GM23338 (cell line): ENCODE results near the gene GRID2.

Experiments
- CREB1 ChIP-seq: fragments of 250-450 bp; sonication (Bioruptor Pico); IDR thresholded peaks from 2 replicates; pipeline ENCODE4 v1.5.0; 2020; ENCODE audit warnings: low read depth, mild to moderate bottlenecking, moderate library complexity
- EZH2 ChIP-seq: fragments of 200-600 bp; sonication (generic); IDR thresholded peaks from one replicate; pipeline ENCODE4 v1.8.0; 2017; ENCODE audit warnings: antibody characterized with exemption, mild to moderate bottlenecking, low read depth; ENCODE audit not compliant: unreplicated experiment
- EZH2phosphoT487 ChIP-seq: fragments of 200-600 bp; sonication (generic); IDR thresholded peaks from one replicate; pipeline ENCODE4 v1.8.1; 2018; ENCODE audit warnings: antibody characterized with exemption; ENCODE audit not compliant: unreplicated experiment
- JUNB ChIP-seq: IDR thresholded peaks from one replicate; pipeline ENCODE4 v1.6.1; 2016; ENCODE audit warnings: antibody characterized with exemption; ENCODE audit not compliant: unreplicated experiment
- NANOG ChIP-seq: IDR thresholded peaks from 2 replicates; pipeline ENCODE4 v1.6.1; 2016; ENCODE audit warnings: antibody characterized with exemption, borderline replicate concordance
- POLR2AphosphoS5 ChIP-seq: IDR thresholded peaks from 2 replicates; pipeline ENCODE4 v1.6.1; 2016; ENCODE audit warnings: antibody characterized with exemption, low read depth
- ZNF114 ChIP-seq: fragments of 250-450 bp; sonication (Bioruptor Pico); IDR thresholded peaks from 2 replicates; pipeline ENCODE4 v1.5.0; 2020; ENCODE audit warnings: mild to moderate bottlenecking, moderate library complexity
- ZNF331 ChIP-seq: fragments of 250-450 bp; sonication (Bioruptor Pico); IDR thresholded peaks from 2 replicates; pipeline ENCODE4 v1.5.0; 2020; ENCODE audit warnings: low read depth, mild to moderate bottlenecking, moderate library complexity
- TF ChIP-seq, protein P1 (sequence below), 2 experiments: fragments of 200-600 bp in 1 of 2; sonication (generic) in 1 of 2; conservative IDR thresholded peaks; 2 replicates each; pipeline versions ENCODE4 v1.5.1 to v1.6.1; 2016 to 2017; ENCODE audit warnings: antibody characterized with exemption in 2 of 2, low read depth in 2 of 2, mild to moderate bottlenecking in 2 of 2, moderate library complexity in 1 of 2
- TF ChIP-seq, protein P2 (sequence below): IDR thresholded peaks from one replicate; pipeline ENCODE4 v1.6.1; 2018; ENCODE audit warnings: antibody characterized with exemption; ENCODE audit not compliant: unreplicated experiment
- TF ChIP-seq, protein P3 (sequence below): IDR thresholded peaks from 2 replicates; pipeline ENCODE4 v1.6.1; 2016; ENCODE audit warnings: antibody characterized with exemption

DNA sequence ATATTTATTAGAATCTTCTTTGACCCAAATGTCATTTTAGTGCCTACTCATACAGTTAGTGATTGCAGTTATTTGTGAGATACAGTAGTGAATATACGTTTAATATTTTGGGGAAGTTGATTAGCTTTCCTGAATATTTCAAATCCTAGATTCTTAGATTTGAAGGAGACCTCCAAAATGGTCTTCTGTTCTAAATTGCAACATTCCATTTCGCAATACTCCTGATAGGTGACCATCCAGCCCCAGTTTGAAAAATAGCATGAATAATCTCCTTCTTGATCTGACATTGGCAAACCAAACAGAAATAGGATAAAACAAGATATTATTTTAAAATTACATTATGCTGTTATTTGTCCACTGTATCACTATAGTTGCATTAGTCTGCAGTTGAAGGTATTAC lies 505.6 kb downstream of the GRID2 start:
- TF ChIP-seq POLR2AphosphoS5 (no peak), EZH2 (no peak), ZNF114 (CRISPR knock-in tag) (no peak), JUNB (no peak), EZH2phosphoT487 (no peak), ZNF331 (CRISPR knock-in tag) (no peak), NANOG (no peak), CREB1 (CRISPR knock-in tag) (no peak)
- TF ChIP-seq, protein P1, sequence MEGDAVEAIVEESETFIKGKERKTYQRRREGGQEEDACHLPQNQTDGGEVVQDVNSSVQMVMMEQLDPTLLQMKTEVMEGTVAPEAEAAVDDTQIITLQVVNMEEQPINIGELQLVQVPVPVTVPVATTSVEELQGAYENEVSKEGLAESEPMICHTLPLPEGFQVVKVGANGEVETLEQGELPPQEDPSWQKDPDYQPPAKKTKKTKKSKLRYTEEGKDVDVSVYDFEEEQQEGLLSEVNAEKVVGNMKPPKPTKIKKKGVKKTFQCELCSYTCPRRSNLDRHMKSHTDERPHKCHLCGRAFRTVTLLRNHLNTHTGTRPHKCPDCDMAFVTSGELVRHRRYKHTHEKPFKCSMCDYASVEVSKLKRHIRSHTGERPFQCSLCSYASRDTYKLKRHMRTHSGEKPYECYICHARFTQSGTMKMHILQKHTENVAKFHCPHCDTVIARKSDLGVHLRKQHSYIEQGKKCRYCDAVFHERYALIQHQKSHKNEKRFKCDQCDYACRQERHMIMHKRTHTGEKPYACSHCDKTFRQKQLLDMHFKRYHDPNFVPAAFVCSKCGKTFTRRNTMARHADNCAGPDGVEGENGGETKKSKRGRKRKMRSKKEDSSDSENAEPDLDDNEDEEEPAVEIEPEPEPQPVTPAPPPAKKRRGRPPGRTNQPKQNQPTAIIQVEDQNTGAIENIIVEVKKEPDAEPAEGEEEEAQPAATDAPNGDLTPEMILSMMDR (conservative IDR thresholded peaks at IDR 0.05; ENCODE audit: low read depth in 2 of 2) = no peak
- TF ChIP-seq, protein P2, sequence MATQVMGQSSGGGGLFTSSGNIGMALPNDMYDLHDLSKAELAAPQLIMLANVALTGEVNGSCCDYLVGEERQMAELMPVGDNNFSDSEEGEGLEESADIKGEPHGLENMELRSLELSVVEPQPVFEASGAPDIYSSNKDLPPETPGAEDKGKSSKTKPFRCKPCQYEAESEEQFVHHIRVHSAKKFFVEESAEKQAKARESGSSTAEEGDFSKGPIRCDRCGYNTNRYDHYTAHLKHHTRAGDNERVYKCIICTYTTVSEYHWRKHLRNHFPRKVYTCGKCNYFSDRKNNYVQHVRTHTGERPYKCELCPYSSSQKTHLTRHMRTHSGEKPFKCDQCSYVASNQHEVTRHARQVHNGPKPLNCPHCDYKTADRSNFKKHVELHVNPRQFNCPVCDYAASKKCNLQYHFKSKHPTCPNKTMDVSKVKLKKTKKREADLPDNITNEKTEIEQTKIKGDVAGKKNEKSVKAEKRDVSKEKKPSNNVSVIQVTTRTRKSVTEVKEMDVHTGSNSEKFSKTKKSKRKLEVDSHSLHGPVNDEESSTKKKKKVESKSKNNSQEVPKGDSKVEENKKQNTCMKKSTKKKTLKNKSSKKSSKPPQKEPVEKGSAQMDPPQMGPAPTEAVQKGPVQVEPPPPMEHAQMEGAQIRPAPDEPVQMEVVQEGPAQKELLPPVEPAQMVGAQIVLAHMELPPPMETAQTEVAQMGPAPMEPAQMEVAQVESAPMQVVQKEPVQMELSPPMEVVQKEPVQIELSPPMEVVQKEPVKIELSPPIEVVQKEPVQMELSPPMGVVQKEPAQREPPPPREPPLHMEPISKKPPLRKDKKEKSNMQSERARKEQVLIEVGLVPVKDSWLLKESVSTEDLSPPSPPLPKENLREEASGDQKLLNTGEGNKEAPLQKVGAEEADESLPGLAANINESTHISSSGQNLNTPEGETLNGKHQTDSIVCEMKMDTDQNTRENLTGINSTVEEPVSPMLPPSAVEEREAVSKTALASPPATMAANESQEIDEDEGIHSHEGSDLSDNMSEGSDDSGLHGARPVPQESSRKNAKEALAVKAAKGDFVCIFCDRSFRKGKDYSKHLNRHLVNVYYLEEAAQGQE = no peak
- TF ChIP-seq, protein P3, sequence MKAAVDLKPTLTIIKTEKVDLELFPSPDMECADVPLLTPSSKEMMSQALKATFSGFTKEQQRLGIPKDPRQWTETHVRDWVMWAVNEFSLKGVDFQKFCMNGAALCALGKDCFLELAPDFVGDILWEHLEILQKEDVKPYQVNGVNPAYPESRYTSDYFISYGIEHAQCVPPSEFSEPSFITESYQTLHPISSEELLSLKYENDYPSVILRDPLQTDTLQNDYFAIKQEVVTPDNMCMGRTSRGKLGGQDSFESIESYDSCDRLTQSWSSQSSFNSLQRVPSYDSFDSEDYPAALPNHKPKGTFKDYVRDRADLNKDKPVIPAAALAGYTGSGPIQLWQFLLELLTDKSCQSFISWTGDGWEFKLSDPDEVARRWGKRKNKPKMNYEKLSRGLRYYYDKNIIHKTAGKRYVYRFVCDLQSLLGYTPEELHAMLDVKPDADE = no peak
